NCI-H82 treated with DMSO at 0.1 percent for 48 hours (cell line): ENCODE measurements around the gene GJA10.

Experiments
- DNase-seq: peaks from one replicate; lab custom pipeline; 2025; ENCODE audit not compliant: unreplicated experiment; lab: John Stamatoyannopoulos, UW

Gene GJA10

DNA sequence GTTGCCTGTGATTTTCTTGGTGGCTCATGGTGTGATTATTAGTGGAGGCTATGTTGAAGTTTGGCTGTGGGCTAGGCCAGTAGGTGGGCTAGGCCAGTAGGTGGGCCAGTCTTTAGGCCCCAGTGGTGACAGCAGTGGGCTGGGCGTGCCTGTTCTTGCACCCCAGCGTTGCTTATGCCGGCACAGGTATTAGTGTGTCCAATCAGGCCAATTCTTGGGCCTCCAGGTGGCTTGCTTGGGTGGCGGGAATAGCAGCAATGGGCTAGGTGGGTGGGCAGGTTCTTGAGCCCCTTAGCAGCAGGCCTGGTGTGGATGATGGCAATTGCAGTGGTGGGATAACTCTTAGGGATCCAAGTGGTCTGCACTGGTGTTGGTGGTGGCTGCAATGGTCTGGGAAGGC is 22.9 kb downstream of the GJA10 start:
- no peak for DNase-seq

DNA sequence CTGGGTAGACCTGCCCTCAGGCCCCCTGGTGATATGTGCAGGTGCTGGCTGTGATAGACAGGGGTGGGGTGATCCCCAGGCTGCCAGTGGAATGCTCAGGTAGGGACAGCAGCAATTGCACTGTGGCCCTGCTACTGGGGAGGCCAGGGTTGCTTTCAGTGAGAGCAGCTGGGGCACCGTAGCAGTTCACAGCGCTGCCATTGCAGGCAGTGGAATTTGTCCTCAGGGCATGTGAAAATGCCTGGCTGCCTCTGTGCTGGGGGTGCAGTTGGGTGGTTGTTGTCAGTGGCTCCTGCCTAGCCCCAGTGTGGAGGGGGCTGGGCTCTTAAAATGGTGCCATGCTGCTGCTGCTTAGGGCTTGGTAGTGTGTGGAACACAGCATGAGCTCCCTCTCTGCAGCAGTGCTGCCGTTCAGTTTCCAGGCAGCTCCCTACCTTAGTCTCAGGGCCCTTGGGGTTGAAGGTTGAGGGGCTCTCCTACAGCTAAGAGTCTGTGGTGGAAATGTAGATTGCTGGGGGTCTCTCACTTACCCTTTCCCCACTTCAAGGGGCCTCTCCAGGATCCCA is 23.6 kb downstream of the GJA10 start:
- DNase-seq: no peak

DNA sequence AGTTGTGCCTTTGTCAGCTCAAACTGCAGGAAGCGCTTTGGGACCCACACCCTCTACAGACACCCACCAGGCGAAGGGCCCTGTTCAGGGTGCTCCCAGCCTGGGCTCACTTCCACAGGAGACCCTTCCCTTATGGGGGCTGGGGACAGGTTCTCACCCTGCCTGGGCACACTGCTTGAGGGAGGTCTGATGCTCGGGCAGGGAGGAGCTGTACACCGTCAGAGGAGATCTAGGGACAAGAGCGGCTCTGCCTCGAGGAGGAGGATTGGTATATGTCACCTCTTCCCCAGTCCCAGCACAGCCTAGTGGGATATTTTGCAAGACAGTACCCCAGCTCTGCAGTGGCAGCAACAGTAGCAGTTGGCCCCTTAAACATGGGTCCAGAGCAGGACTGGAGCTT is 26.9 kb downstream of the GJA10 start:
- no peak for DNase-seq

DNA sequence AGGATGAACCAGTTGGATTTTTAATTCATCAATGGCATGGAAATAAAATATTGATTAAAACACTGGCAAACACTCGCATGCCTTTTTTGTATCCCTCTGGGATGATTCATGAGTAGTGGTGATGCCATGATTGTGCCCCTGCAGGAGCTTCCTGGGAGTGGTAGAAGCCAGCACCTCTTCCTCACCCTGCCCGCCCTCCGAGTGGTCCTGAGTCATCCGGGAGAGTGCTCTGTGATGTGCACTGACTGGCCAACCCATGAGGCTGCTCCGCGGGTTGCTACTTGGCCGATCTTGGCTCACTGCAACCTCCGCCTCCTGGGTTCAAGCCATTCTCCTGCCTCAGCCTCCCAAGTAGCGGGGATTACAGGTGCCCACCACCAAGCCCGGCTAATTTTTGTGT is 27.4 kb downstream of the GJA10 start:
- no peak for DNase-seq

DNA sequence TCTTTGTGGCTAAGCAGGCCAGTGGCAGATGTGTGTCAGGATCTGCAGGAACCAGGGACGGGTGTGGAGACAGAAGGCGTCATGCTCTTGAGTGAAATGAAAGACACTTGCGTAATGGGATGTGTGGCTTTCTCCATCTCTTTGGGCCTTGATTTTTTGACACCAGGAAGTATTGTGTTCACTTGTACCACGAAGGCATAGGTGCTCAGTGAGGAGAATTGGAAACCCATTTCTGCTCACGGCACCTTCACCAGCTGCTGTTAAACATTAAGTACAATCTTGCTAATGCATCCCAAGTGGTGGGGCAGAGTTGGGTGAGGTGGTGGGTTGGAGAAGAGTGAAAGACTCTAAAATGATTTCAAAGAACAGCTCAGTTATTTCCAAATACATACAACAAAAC is 30.0 kb downstream of the GJA10 start:
- no peak for DNase-seq

DNA sequence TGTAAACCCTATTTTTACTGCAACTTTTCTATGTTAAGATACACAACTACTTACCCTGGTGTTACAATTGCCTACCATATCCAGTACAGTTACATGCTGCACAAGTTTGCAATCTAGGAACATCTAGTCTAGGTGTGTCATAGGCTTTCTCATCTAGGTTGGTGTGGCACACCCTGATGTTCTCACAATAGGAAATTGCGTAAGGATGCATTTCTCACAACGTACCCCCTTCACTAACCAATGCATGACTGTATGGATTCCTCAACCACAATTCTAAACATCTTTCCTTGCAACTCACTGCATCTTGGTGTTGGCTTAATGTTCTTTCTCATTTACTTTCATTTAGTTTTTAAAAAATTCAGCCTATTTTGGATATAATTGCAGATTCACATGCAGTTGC is 31.6 kb downstream of the GJA10 start:
- no peak for DNase-seq

DNA sequence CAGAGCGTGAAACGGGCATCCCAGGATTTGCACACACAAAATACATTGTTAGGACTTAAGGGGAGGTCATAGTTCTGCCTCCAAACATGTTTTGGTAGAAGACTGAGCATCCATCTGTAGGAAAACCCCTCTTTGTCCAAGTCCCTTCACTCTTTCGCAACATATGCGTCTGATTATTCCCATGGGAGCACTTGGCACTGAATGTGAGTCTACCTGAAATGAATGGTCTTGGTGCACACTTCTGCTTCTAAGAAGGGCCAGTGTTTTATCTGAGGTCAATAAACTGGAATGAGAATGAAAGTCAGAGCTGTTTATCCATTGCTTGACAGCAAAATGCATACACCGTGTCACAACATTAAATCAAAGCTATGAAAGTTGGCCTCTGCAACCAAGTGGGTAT is 33.0 kb downstream of the GJA10 start:
- no peak for DNase-seq

DNA sequence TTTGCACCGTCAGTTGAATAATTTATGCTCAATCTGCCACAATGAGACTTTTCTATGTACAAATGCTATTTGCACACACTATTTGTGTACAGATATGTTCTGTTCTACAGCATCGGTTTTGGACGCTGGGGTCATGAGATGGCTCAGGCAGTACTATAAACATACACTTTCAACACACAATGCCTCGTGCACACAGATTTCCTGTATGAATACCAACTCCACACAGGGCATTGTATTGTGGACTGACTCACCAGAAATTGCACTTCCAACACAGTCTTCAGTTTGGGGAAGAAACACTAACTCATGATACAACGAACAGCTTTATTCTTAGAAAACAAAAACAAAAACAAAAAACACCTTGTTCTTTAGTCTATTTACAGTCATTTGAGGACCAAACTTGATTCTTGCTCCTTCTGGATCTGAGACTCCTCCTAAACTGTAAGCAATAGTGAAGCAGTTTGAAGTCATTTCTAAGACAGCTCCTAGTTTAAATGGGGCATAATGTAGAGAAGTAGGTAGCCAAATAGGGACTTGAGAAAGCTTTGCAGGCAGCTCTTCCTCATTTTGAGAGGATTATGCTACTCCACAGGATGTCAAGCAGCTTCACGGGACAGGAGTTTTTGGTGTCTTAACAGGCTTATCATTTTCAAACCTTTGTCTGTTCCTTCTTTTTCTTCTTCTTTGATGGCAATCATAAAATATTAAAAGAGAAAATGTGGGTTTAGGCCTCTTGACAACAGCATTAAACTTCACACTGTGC is 33.7 kb downstream of the GJA10 start:
- DNase-seq: no peak

DNA sequence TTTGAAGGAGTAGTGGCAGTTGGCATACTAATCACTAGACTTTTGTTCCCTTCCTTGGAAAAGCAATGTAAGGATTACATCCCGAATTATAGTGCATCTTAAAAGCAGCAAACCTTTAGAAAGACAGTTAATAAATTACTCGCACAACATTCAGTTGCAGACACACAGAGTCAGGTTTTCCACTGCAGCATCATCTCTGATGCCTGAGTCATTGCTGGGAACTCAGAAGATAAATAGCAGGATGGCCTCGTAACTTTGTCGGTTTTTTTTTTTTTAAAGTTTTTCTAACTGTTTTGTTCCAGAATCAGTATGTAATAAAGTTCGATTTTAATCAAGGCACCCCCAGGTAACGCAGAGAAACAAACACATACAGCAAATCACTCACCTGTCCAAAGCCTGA is 34.3 kb downstream of the GJA10 start:
- no peak for DNase-seq

DNA sequence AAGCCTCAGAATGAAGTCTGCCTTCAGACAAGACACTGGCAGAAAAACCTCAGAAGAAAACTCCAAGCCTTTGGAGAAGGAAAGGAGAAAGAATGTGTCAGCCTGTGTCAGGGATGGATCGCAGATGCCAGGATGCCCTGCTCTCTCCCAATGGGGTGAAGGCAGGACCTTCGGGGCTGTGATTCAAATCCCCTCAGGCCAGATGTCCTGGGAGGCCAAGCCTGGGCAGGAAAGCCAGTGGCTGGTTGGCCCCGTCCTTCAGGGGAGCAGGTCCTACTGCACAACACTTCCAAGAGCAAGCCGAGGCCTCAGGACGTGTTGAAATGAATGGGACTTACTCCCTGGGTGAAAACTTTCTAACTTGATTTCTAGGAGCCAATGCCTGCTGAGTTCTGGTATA is 36.5 kb downstream of the GJA10 start:
- DNase-seq: no peak

DNA sequence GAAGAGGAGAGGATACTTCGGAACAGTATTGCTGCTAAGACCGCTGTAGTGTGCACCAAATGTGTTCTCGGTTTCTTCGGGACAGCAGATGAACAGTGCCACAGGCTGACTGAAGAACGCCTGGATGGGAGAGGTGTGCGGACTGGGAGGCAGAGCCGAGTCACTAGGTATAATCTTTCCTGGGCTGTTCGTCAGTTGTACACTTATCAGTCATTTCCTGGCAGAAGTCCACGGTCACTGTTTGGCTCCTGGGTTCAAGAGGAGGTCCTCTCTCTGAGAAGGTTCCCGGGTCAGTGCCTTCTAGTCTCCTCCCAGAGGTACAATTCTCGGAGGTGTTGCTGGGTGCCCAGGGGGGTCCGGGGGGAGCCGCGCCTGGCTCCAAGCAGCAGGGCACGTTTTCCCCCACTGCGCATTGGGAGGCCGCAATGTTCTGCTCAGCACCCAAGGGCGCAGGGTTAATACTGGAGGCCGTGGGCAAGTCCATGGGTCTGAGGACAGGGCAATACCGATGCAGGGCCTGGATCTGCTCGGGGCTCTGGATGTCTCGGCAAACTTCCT is 38.1 kb downstream of the GJA10 start:
- DNase-seq: no peak

DNA sequence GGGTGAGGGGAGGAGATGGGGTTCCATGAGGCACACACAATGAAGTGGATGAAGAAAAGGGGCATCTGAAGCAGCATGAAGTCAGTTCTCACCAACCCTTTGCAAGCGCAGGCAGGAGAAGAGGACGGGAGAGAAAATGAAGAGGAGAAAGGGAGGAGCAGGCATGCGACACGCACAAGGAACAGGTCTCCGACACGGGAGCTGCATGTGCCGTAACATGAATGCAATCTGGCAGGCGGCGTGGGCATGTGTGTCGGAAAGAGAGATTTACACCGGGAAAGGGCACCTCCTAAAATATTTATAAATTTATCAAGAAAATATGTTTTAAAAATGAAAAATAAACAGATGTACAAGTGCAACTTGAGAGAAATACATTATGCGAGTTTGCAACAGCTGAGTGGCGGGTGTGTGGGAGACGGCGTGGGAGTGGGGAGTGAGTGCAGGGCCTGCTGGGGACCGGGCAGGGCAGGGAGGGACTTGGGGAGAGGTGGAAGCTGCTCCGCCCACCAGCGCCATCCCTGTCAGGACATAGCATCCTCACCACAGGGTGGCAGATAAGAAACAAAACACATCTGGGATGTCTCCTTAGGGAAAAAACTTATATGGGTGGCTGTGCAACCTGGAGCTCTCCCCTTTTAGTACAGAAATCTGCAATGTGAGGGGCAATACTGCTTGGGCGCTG is 40.6 kb downstream of the GJA10 start:
- DNase-seq: no peak

DNA sequence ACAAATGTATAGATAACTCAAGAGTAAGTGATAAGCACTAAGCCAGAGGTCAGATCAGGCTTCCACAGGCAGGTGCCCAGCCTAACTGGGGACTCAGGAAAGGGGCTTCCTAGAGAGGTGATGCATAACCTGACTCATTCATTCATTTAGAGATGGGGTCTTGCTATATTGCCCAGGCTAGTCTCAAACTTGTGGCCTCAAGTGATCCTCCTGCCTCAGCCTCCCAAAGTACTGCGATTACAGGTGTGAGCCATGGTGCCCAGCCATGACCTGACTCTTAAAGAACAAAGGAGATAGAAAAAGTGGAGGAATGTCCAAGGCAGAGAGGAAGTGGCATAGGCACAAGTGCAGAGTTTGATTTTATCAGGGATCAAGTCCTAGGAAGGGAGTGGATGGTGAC is 41.9 kb downstream of the GJA10 start:
- no peak for DNase-seq

DNA sequence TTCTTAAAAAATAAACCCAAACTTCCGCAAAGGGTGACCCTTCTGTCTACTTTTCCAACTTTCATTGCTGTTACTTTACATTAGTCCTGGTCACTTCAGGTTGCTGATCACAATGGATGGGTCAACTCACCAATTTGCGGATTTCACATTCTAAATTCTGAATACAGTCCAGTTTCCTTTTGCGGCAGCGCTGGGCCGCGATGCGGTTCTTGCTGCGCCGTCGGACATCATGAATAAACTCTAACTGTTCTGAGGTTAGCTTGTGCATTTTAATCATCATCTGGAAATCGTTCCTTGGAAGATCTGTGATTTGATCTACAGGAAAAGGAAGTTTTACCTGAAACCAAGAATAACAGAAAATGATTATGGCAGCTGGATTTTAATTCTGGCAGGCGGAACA is 43.7 kb downstream of the GJA10 start:
- no peak for DNase-seq

DNA sequence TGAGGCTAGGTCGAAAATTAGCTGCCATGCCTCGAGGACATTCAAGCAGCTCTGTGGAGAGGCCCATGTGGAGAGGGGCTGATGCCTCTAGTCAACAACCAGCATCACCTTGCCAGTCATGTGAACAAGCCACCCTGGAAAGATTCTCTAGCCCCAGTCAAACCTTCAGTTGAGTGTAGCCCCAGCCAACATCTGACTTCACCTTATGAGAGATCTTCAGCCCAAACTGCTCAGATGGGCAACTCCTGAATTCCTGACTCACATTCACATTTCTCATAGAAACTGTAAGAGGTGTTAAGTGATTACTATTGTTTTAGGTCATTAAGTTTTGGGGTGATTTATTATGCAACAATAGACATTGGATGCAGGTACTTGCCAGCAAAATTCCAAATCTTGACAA is 44.9 kb downstream of the GJA10 start:
- no peak for DNase-seq

DNA sequence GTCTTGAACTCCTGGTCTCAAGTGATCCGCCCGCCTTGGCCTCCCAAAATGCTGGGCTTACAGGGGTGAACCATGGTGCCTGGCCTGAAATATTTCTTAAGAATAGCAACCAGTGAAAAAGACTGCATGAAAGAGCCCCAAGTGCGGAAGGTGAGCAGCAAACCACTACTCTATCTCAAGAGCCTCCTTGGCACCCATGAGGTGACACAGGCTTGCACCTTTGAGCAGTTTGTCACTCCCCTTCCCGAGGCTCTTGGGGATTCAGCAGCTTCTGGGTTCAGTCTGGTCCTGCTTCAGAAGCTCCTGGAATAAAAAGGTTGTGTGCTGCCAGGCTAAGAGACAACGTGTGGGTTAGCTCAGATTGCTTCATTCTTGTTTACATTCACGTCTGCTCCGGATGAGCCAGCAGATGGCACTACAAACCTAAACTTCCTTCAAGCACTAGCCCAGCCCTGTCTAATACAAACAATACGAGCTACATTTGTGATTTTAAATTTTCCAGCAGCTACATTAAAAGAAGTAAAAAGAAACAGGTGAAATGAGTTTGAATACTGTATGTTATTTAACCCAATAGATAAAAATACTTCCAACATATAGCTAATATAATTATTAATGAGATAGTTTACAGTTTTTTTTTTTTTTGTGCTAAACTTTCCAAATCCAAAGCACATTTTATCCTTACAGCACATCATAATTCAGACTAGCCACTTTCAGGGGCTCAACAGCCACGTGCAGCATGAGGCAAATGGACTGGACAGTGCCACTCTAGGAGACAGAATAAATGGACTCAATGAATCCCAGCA is 46.2 kb downstream of the GJA10 start:
- peak; percentile 42 for DNase-seq

DNA sequence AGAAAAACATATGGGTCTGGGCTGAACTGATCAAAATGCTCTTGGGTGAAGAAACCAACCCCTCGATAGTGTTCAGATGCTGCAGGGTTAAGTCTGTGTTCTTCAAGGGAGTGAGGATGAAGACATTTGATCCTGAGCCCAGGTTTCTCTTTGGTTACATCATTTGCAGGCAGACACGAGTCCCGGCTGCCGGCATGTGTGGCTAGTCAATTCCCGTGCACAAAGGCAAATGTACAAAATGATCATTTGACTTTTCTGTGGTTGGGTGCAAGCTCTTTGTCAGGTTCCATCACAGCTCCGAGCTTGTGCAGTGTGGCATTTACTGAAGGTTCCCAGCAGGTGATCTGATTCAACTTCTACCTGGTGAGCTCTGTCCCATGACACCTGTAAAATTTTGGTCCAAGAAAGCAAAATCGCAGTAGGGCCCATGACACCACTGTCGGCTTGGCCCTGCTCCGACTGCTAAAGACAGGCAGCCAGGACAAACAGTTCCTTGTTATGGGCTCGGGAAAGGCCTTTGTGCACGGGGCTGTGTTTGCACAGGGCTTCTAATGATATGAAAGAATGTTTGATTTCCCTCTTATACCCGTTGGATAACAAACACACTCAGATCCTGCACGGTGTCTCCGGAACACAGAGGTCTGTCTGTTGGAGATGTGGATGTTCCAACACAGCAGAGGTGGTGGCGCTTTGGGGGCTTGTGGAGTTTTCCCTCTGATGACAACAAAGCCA is 46.9 kb downstream of the GJA10 start:
- DNase-seq: no peak

DNA sequence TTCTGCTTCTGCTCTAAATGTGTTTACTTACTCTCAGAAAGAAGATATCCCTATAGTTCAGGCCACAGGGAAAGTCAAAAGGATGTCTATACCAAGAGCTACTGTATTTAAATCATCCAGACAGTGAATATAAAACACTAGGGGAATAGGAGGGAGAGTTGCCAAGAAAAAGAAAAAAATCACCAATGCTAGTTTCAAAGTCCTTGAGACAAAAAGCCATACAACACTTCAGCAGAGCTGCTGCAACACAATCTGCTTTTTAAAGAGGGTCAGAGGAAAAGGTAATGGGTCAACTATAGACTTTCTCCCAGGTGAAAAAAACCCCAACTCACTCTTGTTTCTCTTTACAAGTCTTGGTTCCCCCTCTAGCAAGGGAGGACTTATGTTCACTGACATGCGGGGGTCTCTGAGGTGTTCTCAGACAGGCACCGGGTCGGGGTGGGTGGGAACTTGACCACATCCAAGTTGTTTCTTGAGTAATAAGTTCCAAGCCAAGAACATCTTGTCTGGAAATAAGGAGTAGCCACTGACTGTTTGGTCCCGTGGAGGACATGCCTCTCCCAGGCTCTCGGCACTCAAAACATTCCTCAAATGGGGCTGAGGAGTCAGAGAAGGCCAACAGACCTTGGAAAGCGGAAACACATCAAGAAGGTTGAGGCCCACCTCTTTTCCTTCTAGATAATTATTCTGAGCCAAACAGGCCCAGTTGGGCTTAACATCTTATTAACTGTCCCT is 47.7 kb downstream of the GJA10 start:
- DNase-seq: no peak

DNA sequence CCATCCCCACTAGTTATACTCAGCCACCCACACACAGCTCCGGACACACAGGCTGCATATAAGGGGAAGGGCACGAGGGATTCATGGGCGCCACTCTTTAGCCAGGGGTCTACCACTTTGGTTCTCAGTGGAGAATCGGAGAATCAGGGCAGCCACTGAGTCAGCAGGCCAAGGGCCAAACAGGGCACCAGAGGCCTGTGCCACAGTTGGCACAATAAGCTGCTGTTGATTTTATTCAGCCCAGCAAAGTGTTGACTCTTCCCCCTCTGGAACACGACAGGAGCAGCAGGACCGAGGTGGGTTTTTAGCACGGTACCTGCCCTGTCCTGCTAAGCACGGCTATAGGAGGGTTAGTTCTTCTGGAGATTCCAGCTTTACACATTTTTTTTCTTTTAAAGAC is 48.3 kb downstream of the GJA10 start:
- no peak for DNase-seq

DNA sequence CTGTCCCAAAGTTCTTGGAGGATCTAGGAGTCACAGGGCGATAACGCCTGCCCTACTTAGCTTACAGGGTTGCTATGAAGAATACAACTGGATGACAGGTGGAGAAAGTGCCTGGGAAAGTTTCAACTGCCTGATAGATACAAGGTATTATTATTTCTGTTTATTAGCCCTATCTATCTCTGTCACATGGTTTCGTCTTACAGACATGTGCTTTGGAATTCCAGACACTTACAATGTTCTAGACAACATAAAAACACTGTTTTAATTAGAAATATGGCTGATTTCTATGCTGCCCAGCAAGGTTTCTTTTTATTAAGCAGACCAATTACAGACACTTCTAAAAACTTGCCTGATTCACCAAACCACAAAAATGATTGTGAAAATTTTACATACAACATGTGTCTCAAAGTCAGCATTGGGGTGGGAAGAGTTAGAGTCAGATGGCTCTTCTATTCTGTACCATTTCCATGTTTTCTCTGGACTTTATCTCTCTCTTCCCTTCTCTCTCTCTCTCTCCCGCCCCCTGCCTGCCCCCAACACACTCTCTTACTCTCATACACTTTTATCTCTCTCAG is 50.0 kb downstream of the GJA10 start:
- no peak for DNase-seq
